Calu3 (cell line): ENCODE data around the gene JOSD2. TPM values are rescaled to one million over a fixed set of nuclear protein-coding genes. Genes with fewer than 3 reads are reported as not detected.
"Not testable (repeated sequence)": the region's sequence is repeated elsewhere in the genome, so short reads cannot be mapped to it uniquely, and the experiment has no call there.

ENCODE experiments used
- BruUV-seq: library from RNA; stranded (reverse); fragments of 400-500 nt; replicated peaks from 2 replicates; lab custom pipeline; 2021; lab: Mats Ljungman, UMichigan
- CTCF ChIA-PET: fragments of 300-600 bp; sonication (Branson Sonifier 250); formaldehyde crosslinking; loops from one replicate; lab custom pipeline; 2022; ENCODE audit warnings: antibody characterized with exemption; lab: Charles Lee
- DNase-seq: peaks from one replicate; pipeline ENCODE4 v3.0.0; 2022
- H3K27ac Mint-ChIP-seq: one replicate; pipeline ENCODE4 v1.8.0; 2022; ENCODE audit warnings: mixed read lengths; ENCODE audit not compliant: unreplicated experiment
- H3K27me3 Mint-ChIP-seq: one replicate; pipeline ENCODE4 v1.8.0; 2022; ENCODE audit warnings: mixed read lengths; ENCODE audit not compliant: unreplicated experiment
- H3K36me3 Mint-ChIP-seq: one replicate; pipeline ENCODE4 v1.8.0; 2022; ENCODE audit warnings: mild to moderate bottlenecking, moderate library complexity, mixed read lengths; ENCODE audit not compliant: insufficient read depth, unreplicated experiment
- H3K4me1 Mint-ChIP-seq: one replicate; pipeline ENCODE4 v1.8.0; 2022; ENCODE audit warnings: mild to moderate bottlenecking, low read depth, mixed read lengths; ENCODE audit not compliant: unreplicated experiment
- H3K4me3 Mint-ChIP-seq: one replicate; pipeline ENCODE4 v1.8.0; 2022; ENCODE audit warnings: mild to moderate bottlenecking, low read depth, moderate library complexity, mixed read lengths; ENCODE audit not compliant: unreplicated experiment
- H3K9me3 Mint-ChIP-seq: one replicate; pipeline ENCODE4 v1.8.0; 2022; ENCODE audit warnings: low read depth, mixed read lengths; ENCODE audit not compliant: unreplicated experiment
- intact Hi-C: fragments of 100-400 bp; cut with micrococcal nuclease; formaldehyde crosslinking; loops from one replicate; pipeline ENCODE4 v1.10.0; 2022; ENCODE audit not compliant: unreplicated experiment
- total RNA-seq: library from RNA; stranded (reverse); gene quantifications from 2 replicates; pipeline ENCODE4 v1.2.3, GENCODE V29; 2022
- TF ChIP-seq, protein P1 (sequence below): fragments of 200-600 bp; IDR thresholded peaks from one replicate; pipeline ENCODE4 v1.8.0; 2022; ENCODE audit warnings: antibody characterized with exemption; ENCODE audit not compliant: unreplicated experiment

The JOSD2 gene
- total RNA-seq, 1 experiment from 2014 or later = 38.6 TPM

DNA sequence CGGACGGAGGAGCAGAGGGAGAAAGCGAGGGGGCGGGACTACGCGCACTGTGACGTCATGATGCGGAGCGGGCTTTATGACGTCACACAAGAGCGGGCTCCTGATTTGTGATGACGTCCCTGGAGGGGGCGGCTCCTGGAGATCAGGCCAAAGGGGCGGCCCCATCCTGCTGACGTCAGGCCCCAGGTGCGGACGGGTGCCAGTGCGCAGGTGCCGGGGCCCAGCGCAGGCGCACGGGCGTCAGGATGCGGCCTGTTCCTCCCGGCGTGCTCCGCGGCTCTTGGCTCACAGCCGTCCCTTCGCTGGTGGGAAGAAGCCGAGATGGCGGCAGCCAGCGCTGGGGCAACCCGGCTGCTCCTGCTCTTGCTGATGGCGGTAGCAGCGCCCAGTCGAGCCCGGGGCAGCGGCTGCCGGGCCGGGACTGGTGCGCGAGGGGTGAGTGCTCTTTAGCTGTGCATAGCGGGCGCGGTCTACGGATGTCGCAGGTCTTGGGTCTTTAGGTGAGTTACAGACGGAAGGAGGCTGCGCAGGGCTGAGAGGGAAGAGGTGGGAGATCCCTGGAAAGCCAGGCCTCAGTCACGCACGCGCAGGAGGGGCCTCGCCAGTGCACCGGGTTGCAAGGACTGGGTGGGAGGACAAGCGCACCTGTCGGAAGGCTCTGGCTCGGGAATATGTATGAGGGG is 34.6 kb downstream of the JOSD2 start, which contains the start of the genes EMC10 and GARIN5A:
Gene EMC10 (plus strand): TSS at position 284 of the 683 bp plus-strand sequence. CDS start 38 bp downstream, at position 322.
Gene GARIN5A (minus strand): TSS at position 625 of the 683 bp plus-strand sequence. CDS start 460 bp downstream, at position 165.
- CTCF ChIA-PET = no interaction called here
- H3K9me3 Mint-ChIP-seq = no peaks in the 10 kb centered on the region
- H3K27ac Mint-ChIP-seq = peak within 1 kb of the TSS; percentile 85
- peak; percentile 99 for DNase-seq
- peaks cover 10% of the 10 kb centered on the region for H3K4me1 Mint-ChIP-seq
- TF ChIP-seq, protein P1, sequence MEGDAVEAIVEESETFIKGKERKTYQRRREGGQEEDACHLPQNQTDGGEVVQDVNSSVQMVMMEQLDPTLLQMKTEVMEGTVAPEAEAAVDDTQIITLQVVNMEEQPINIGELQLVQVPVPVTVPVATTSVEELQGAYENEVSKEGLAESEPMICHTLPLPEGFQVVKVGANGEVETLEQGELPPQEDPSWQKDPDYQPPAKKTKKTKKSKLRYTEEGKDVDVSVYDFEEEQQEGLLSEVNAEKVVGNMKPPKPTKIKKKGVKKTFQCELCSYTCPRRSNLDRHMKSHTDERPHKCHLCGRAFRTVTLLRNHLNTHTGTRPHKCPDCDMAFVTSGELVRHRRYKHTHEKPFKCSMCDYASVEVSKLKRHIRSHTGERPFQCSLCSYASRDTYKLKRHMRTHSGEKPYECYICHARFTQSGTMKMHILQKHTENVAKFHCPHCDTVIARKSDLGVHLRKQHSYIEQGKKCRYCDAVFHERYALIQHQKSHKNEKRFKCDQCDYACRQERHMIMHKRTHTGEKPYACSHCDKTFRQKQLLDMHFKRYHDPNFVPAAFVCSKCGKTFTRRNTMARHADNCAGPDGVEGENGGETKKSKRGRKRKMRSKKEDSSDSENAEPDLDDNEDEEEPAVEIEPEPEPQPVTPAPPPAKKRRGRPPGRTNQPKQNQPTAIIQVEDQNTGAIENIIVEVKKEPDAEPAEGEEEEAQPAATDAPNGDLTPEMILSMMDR = no peak
- BruUV-seq = no TSS peak
- peaks cover 18% of the 10 kb centered on the region for H3K27me3 Mint-ChIP-seq
- intact Hi-C loops = no loop called here
- H3K4me3 Mint-ChIP-seq = peak within 1 kb of the TSS; percentile 100
- H3K36me3 Mint-ChIP-seq = peaks cover 52% of the 10 kb centered on the region

DNA sequence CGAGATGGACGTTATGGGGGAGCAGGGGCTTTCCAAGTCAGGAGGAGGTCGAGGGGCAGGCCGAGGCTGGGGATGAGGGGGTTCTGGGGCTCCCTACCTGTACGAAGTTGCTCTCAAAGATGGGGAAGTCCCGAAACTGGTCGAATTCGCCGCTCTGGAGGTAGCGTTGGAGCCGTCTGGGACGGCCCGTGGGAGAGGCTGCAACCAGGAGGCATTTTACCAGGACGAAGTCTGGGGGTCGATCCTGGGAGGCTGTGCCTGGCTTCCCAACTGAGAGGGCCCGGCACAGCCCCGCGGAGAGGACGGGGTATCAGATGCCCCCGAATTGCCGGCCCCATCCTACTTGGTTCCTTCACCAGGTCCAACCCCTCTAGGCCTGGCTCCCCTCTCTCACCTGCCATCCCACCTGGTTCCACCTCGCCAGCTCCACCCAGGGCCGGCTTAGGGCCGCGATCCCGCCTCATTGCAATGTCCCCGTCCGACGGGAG is 35.2 kb downstream of the JOSD2 start:
- peak overlapping the region; percentile 100 for H3K4me3 Mint-ChIP-seq
- H3K4me1 Mint-ChIP-seq = peaks cover 10% of the 10 kb centered on the region
- peaks cover 18% of the 10 kb centered on the region for H3K27me3 Mint-ChIP-seq
- H3K36me3 Mint-ChIP-seq = peaks cover 47% of the 10 kb centered on the region
- CTCF ChIA-PET = no interaction called here
- H3K27ac Mint-ChIP-seq = peak overlapping the region; percentile 85
- intact Hi-C loops = no loop called here
- no peaks in the 10 kb centered on the region for H3K9me3 Mint-ChIP-seq
- no TSS peak for BruUV-seq
- DNase-seq = no peak
- TF ChIP-seq, protein P1 = no peak

DNA sequence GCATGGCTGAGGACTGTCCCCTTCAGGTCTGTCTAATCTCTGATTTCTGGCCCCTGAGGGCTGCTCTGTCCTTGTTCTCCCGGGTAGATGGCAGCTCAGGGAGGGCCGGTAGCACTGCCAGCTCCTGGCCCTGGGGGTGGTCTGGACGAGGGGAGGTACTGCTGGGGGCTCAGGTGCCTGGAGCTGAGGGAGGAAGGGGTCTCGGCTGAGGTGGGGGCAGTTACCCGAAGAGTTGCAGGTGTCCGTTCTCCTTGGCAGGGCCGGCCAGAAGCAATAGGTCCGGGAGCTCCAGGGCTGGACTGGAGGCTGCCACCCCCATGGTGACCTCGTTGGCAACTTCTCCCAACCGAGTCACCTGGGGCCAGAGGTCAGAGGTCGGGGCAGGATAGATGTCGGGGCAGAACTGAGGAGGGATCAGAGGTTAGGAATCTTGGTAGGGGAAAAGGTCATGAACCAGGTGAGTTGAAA is 35.9 kb downstream of the JOSD2 start:
- TSS peak; percentile 54 for BruUV-seq
- Mint-ChIP-seq H3K4me1 (peaks cover 10% of the 10 kb centered on the region), H3K27me3 (peaks cover 18% of the 10 kb centered on the region), H3K36me3 (peaks cover 45% of the 10 kb centered on the region), H3K4me3 (peak overlapping the region; percentile 100), H3K9me3 (no peaks in the 10 kb centered on the region), H3K27ac (peak overlapping the region; percentile 85)
- intact Hi-C loops = no loop called here
- DNase-seq = no peak
- TF ChIP-seq, protein P1 = no peak
- CTCF ChIA-PET = no interaction called here

DNA sequence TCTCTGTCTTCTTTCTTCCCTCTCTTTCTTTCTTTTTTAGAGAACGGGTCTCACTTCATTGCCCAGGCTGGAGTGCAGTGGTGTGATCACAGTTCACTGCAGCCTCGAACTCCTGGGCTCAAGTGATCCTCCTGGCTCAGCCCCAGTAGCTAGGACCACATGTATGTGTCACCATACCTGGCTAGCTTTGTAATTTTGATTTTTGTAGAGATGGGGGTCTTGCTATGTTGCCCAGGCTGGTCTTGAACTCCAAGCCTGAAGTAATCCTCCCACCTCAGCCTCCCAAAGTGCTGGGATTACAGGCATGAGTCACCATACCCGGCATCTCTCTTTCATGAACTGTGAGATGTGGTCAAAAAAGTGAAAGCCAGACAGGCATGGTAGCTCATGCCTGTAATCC is 37.7 kb downstream of the JOSD2 start:
- intact Hi-C loops, H3K27ac Mint-ChIP-seq, BruUV-seq, DNase-seq, H3K4me3 Mint-ChIP-seq, H3K4me1 Mint-ChIP-seq, H3K9me3 Mint-ChIP-seq: not testable (repeated sequence)
- Mint-ChIP-seq H3K36me3 (peaks cover 38% of the 10 kb centered on the region), H3K27me3 (peaks cover 31% of the 10 kb centered on the region)
- CTCF ChIA-PET = interaction anchor here (0.5 kb wide), 1 partner anchor 300 kb away, joined by 4 read pairs; no protein-coding TSS in a partner anchor
